ENCODE measurements around the gene HPSE2. TPM values are rescaled to one million over a fixed set of nuclear protein-coding genes. Genes with fewer than 3 reads are reported as not detected.
A peak's percentile ranks its signal among the peaks of the same experiment; 100 is the strongest.

Gene HPSE2
- total RNA-seq, 1 donor from 2014 or later = not detected

- Histone ChIP-seq H3K36me3 (ENCODE audit: control insufficient read depth, insufficient read depth, low read length) (no peaks in the 10 kb centered on the region), H3K27me3 (ENCODE audit: control insufficient read depth, insufficient read depth, low read length) (no peaks in the 10 kb centered on the region), H3K4me3 (ENCODE audit: low read depth, low read length) (no peak overlapping the region)
- TF ChIP-seq CTCF (IDR thresholded peaks at IDR 0.05; ENCODE audit: insufficient read depth, low read length, poor library complexity, severe bottlenecking) = no peak
- DNase-seq (ENCODE audit: low read depth) = no peak
These were observed 268.1 kb downstream of the HPSE2 start for GRCh38 chr10:98967601-98968000.

- H3K4me3 ChIP-seq (ENCODE audit: low read depth, low read length) = no peak overlapping the region
- no peak for DNase-seq (ENCODE audit: low read depth)
- TF ChIP-seq CTCF (IDR thresholded peaks at IDR 0.05; ENCODE audit: insufficient read depth, low read length, poor library complexity, severe bottlenecking) = no peak
- no peaks in the 10 kb centered on the region for H3K27me3 ChIP-seq (ENCODE audit: control insufficient read depth, insufficient read depth, low read length)
- no peaks in the 10 kb centered on the region for H3K36me3 ChIP-seq (ENCODE audit: control insufficient read depth, insufficient read depth, low read length)
These were observed 272.0 kb downstream of the HPSE2 start for GRCh38 chr10:98963608-98964007.

- Histone ChIP-seq H3K4me3 (ENCODE audit: low read depth, low read length) (no peak overlapping the region), H3K36me3 (ENCODE audit: control insufficient read depth, insufficient read depth, low read length) (no peaks in the 10 kb centered on the region), H3K27me3 (ENCODE audit: control insufficient read depth, insufficient read depth, low read length) (no peaks in the 10 kb centered on the region)
- DNase-seq (ENCODE audit: low read depth) = no peak
- TF ChIP-seq CTCF (IDR thresholded peaks at IDR 0.05; ENCODE audit: insufficient read depth, low read length, poor library complexity, severe bottlenecking) = no peak
These were observed 276.3 kb downstream of the HPSE2 start for GRCh38 chr10:98959379-98959778.

GRCh38 chr10:98957801-98958200, 277.9 kb downstream of the HPSE2 start:
- H3K36me3 ChIP-seq (ENCODE audit: control insufficient read depth, insufficient read depth, low read length) = no peaks in the 10 kb centered on the region
- H3K4me3 ChIP-seq (ENCODE audit: low read depth, low read length) = no peak overlapping the region
- no peaks in the 10 kb centered on the region for H3K27me3 ChIP-seq (ENCODE audit: control insufficient read depth, insufficient read depth, low read length)
- no peak for TF ChIP-seq CTCF (IDR thresholded peaks at IDR 0.05; ENCODE audit: insufficient read depth, low read length, poor library complexity, severe bottlenecking)
- no peak for DNase-seq (ENCODE audit: low read depth)

- Histone ChIP-seq H3K36me3 (ENCODE audit: control insufficient read depth, insufficient read depth, low read length) (no peaks in the 10 kb centered on the region), H3K27me3 (ENCODE audit: control insufficient read depth, insufficient read depth, low read length) (no peaks in the 10 kb centered on the region), H3K4me3 (ENCODE audit: low read depth, low read length) (no peak overlapping the region)
- peak; percentile 21 for DNase-seq (ENCODE audit: low read depth)
- no peak for TF ChIP-seq CTCF (IDR thresholded peaks at IDR 0.05; ENCODE audit: insufficient read depth, low read length, poor library complexity, severe bottlenecking)
These were observed 278.9 kb downstream of the HPSE2 start for GRCh38 chr10:98956576-98957260.

- Histone ChIP-seq H3K27me3 (ENCODE audit: control insufficient read depth, insufficient read depth, low read length) (no peaks in the 10 kb centered on the region), H3K4me3 (ENCODE audit: low read depth, low read length) (no peak overlapping the region), H3K36me3 (ENCODE audit: control insufficient read depth, insufficient read depth, low read length) (no peaks in the 10 kb centered on the region)
- no peak for TF ChIP-seq CTCF (IDR thresholded peaks at IDR 0.05; ENCODE audit: insufficient read depth, low read length, poor library complexity, severe bottlenecking)
- DNase-seq (ENCODE audit: low read depth) = no peak
These were observed 282.4 kb downstream of the HPSE2 start for GRCh38 chr10:98953251-98953650.
